IMR-90 (cell line): ENCODE results near the gene MGAT5.

ENCODE experiments used
- MAZ ChIP-seq: IDR thresholded peaks from 2 replicates; pipeline ENCODE4 v1.6.1; 2012; ENCODE audit warnings: low read depth, mild to moderate bottlenecking, low read length, improper control_type of control experiment, moderate library complexity, borderline replicate concordance
- MXI1 ChIP-seq: IDR thresholded peaks from 2 replicates; pipeline ENCODE4 v1.6.1; 2012; ENCODE audit warnings: low read depth, mild to moderate bottlenecking, low read length, moderate library complexity, borderline replicate concordance
- POLR2A ChIP-seq: IDR thresholded peaks from 2 replicates; pipeline ENCODE4 v1.6.1; 2012; ENCODE audit warnings: mild to moderate bottlenecking, low read depth, low read length
- TF ChIP-seq, protein P1 (sequence below): conservative IDR thresholded peaks from 2 replicates; pipeline ENCODE4 v1.5.1; 2012; ENCODE audit warnings: mild to moderate bottlenecking, low read depth, low read length, improper control_type of control experiment
- TF ChIP-seq, protein P2 (sequence below): fragments of 150-350 bp; IDR thresholded peaks from 2 replicates; pipeline ENCODE4 v1.6.1; 2017; ENCODE audit warnings: mild to moderate bottlenecking, antibody characterized with exemption, low read length, low read depth

DNA sequence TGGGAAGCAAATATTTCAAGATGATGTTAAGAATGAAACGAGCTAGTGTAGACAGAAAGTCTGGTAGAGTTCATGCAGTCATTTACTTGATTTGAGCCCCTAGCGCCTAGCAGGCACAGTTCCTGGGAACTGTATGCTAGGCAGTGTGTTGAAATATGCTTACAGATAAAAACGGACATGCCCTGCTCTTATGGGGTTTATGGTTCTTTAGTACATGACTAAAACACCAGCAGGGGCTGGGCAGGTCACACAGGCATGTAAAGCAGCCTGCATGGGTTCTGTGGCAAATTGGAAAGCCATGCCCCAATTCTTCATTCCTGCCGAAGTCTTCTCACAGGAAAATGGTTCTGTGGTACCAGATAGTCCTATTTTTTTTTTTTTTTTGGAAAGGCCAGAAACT lies 27.3 kb upstream of the MGAT5 start:
- TF ChIP-seq, protein P1, sequence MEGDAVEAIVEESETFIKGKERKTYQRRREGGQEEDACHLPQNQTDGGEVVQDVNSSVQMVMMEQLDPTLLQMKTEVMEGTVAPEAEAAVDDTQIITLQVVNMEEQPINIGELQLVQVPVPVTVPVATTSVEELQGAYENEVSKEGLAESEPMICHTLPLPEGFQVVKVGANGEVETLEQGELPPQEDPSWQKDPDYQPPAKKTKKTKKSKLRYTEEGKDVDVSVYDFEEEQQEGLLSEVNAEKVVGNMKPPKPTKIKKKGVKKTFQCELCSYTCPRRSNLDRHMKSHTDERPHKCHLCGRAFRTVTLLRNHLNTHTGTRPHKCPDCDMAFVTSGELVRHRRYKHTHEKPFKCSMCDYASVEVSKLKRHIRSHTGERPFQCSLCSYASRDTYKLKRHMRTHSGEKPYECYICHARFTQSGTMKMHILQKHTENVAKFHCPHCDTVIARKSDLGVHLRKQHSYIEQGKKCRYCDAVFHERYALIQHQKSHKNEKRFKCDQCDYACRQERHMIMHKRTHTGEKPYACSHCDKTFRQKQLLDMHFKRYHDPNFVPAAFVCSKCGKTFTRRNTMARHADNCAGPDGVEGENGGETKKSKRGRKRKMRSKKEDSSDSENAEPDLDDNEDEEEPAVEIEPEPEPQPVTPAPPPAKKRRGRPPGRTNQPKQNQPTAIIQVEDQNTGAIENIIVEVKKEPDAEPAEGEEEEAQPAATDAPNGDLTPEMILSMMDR, result no peak
- TF ChIP-seq MAZ, result no peak
- TF ChIP-seq MXI1, result no peak
- TF ChIP-seq, protein P2, sequence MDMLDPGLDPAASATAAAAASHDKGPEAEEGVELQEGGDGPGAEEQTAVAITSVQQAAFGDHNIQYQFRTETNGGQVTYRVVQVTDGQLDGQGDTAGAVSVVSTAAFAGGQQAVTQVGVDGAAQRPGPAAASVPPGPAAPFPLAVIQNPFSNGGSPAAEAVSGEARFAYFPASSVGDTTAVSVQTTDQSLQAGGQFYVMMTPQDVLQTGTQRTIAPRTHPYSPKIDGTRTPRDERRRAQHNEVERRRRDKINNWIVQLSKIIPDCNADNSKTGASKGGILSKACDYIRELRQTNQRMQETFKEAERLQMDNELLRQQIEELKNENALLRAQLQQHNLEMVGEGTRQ, result no peak
- TF ChIP-seq POLR2A, result no peak
